Measurements from ENCODE around the gene PRKN.

Gene PRKN

DNA sequence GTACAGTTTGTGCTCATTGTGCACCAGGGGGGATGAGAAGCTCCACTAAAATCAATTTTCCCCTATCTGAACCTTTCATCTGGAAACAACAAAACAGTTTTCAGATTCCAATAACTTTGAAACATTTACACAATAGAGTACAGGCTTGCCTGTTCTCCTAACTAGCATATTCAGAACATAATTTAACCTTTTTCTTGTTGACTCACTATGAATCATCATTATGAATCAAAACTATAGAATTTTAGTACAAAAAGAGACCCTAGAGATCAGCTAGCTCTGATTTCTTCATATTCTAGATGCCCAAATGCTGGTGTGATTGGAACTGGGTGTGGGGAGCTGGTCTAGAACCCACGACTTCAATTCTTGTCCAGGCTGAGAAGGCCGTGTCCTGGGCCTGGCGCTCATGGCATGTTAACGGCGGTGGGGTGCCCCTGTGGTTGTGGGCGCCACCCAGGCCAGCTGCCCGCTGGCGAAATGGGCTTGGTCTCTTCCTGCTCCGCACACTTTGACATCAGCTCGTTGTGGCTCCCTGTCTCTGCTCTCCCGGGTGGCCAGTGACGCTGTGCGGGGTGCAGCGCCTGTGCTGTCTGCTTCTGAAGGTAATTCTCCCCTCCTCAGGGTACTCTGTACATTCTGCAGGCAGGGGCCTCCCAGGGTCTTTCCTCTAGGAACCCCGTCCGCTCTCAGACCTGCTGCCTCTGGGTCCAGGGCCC is 1423.8 kb downstream of the PRKN start:
- TF ChIP-seq, protein P1, sequence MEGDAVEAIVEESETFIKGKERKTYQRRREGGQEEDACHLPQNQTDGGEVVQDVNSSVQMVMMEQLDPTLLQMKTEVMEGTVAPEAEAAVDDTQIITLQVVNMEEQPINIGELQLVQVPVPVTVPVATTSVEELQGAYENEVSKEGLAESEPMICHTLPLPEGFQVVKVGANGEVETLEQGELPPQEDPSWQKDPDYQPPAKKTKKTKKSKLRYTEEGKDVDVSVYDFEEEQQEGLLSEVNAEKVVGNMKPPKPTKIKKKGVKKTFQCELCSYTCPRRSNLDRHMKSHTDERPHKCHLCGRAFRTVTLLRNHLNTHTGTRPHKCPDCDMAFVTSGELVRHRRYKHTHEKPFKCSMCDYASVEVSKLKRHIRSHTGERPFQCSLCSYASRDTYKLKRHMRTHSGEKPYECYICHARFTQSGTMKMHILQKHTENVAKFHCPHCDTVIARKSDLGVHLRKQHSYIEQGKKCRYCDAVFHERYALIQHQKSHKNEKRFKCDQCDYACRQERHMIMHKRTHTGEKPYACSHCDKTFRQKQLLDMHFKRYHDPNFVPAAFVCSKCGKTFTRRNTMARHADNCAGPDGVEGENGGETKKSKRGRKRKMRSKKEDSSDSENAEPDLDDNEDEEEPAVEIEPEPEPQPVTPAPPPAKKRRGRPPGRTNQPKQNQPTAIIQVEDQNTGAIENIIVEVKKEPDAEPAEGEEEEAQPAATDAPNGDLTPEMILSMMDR (IDR thresholded peaks at IDR 0.05; ENCODE audit: low read length, missing control alignments): no peak
- DNase-seq (ENCODE audit: low read depth): peak; percentile 46
- H3K4me3 ChIP-seq (replicated peaks; ENCODE audit: low read depth, low read length): no peak overlapping the region

DNA sequence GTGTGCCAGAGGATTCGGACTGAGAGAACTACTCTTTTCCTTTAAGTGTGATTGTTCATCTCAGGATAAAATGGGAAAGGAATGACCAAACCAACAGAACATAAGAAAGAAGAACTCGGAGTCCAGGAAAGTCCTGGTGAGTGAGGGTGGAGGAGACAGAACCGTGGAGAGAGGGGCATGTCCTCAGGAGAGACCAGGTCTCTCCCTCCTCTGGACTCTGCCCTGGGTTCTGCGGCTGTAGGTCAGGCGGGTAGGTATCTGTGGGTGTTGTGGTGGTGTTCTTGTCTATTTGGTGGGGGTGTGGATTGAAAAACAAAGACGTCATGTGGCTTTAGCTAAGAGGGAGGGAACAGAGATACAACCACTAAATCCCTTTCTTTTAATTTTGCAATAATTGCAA is 1424.6 kb downstream of the PRKN start:
- no peak for DNase-seq (ENCODE audit: low read depth)
- TF ChIP-seq, protein P1 (IDR thresholded peaks at IDR 0.05; ENCODE audit: low read length, missing control alignments): no peak
- no peak overlapping the region for H3K4me3 ChIP-seq (replicated peaks; ENCODE audit: low read depth, low read length)

DNA sequence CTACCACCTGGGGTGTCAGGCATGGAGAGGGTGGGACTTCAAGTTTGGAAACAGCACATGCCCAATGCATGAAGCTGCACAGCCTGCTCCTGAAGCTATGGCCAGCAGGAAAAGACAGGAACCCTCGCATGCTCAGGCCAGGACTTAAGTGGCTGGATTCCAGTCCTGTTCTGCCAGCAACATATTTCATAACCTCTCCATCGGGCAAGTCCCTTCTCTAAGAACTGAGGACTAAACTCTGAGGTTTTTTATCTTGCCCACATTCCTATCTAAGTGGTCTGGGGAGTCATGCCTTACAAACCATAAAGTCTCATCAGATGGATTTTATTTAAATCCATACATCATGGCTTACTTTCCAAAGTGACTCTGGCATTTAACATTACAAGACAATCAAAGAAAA is 1426.2 kb downstream of the PRKN start:
- DNase-seq (ENCODE audit: low read depth): peak; percentile 87
- H3K4me3 ChIP-seq (replicated peaks; ENCODE audit: low read depth, low read length): no peak overlapping the region
- TF ChIP-seq, protein P1 (IDR thresholded peaks at IDR 0.05; ENCODE audit: low read length, missing control alignments): peak; percentile 7

DNA sequence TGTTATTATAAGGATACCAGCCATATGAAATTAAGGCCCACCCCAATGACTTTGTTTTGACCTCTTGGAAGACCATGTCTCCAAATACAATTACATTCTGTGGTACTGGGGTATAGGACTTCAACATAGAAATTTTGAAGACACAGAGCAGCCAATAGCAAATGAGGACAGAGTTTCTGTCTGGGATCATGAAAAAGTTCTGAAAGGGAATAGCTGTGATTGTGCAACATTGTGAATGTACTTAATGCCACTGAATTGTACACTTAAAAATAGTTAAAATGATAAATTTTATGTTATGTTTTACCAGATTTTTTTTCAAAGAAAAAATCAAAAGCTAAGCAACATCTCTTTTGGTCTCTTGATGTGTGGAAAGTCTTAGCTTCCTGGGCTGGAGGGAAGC is 1426.7 kb downstream of the PRKN start:
- TF ChIP-seq, protein P1 (IDR thresholded peaks at IDR 0.05; ENCODE audit: low read length, missing control alignments): no peak
- peak; percentile 20 for DNase-seq (ENCODE audit: low read depth)
- H3K4me3 ChIP-seq (replicated peaks; ENCODE audit: low read depth, low read length): no peak overlapping the region

DNA sequence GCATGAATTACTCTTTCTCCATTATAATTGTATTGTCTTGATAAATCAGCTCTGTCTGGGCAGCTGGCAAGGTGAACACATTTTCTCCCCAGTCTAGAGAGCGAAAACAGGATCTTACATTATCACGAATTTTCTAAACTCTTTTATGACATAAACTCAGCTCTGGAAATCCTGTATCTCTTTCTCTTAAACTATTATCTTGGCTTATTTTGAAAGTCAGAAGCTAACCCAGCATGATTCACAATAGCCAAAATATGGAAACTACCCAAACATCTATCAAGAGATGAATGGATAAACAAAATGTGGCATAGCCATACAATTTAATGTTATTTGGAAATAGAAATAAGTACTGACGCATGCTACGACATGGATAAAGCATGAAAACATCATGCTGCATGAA is 1427.8 kb downstream of the PRKN start:
- DNase-seq (ENCODE audit: low read depth): no peak
- TF ChIP-seq, protein P1 (IDR thresholded peaks at IDR 0.05; ENCODE audit: low read length, missing control alignments): no peak
- no peak overlapping the region for H3K4me3 ChIP-seq (replicated peaks; ENCODE audit: low read depth, low read length)
